ENCODE data around the gene SATB2. TPM values are rescaled to one million over a fixed set of nuclear protein-coding genes. Genes with fewer than 3 reads are reported as not detected.

SATB2 gene
- total and polyA plus RNA-seq, 12 donors: 3.4 to 18.3 (median 10.1) TPM

GRCh38 chr2:199310771-199311585, 146.8 kb downstream of the SATB2 start:
- Histone ChIP-seq H3K4me3 (no peak overlapping the region), H3K36me3 (replicated peaks in 1 of 2) (no peaks in the 10 kb centered on the region), H3K27ac (no peak overlapping the region), H3K4me1 (replicated peaks in 1 of 2) (peaks cover 0 to 6% of the 10 kb centered on the region in 2 donors), H3K9me3 (replicated peaks in 1 of 3) (no peaks in the 10 kb centered on the region), H3K27me3 (no peaks in the 10 kb centered on the region)
- no peak for TF ChIP-seq CTCF (IDR thresholded peaks at IDR 0.05)
- no peak for TF ChIP-seq POLR2A (IDR thresholded peaks at IDR 0.05)
- 87 to 91% (median 89%) methylated on average over 6 to 7 of the region's 7 CpGs for WGBS, 4 donors
- intact Hi-C loops (cut with DNase I): no loop called here
- no peak for DNase-seq

- no peaks in the 10 kb centered on the region for H3K36me3 ChIP-seq (replicated peaks in 1 of 2)
- no peak for DNase-seq
- H3K27me3 ChIP-seq: no peaks in the 10 kb centered on the region
- H3K4me1 ChIP-seq (replicated peaks in 1 of 2): peaks cover 0 to 7% of the 10 kb centered on the region in 2 donors
- no peak overlapping the region for H3K4me3 ChIP-seq
- H3K9me3 ChIP-seq (replicated peaks in 1 of 3): no peaks in the 10 kb centered on the region
- 73 to 98% (median 85%) methylated on average over 6 of the region's 6 CpGs for WGBS, 4 donors
- TF ChIP-seq CTCF (IDR thresholded peaks at IDR 0.05) (no peak), POLR2A (IDR thresholded peaks at IDR 0.05) (no peak)
- no peak overlapping the region for H3K27ac ChIP-seq
- intact Hi-C loops (cut with DNase I): no loop called here
These were observed 147.8 kb downstream of the SATB2 start for GRCh38 chr2:199309973-199310372.

- TF ChIP-seq CTCF (IDR thresholded peaks at IDR 0.05) (no peak), POLR2A (IDR thresholded peaks at IDR 0.05) (no peak)
- DNase-seq: no peak
- peaks cover 0 to 7% of the 10 kb centered on the region in 2 donors for H3K4me1 ChIP-seq (replicated peaks in 1 of 2)
- no peak overlapping the region for H3K27ac ChIP-seq
- no peak overlapping the region for H3K4me3 ChIP-seq
- no peaks in the 10 kb centered on the region for H3K36me3 ChIP-seq (replicated peaks in 1 of 2)
- intact Hi-C loops (cut with DNase I): no loop called here
- WGBS, 4 donors: 92 to 94% (median 93%) methylated on average over 4 of the region's 4 CpGs
- no peaks in the 10 kb centered on the region for H3K27me3 ChIP-seq
- no peaks in the 10 kb centered on the region for H3K9me3 ChIP-seq (replicated peaks in 1 of 3)
These were observed 148.3 kb downstream of the SATB2 start for GRCh38 chr2:199309411-199309810.

GRCh38 chr2:199308567-199308966, 149.2 kb downstream of the SATB2 start:
- DNase-seq: no peak
- TF ChIP-seq POLR2A (IDR thresholded peaks at IDR 0.05) (no peak), CTCF (IDR thresholded peaks at IDR 0.05) (no peak)
- intact Hi-C loops (cut with DNase I): no loop called here
- no peak overlapping the region for H3K4me3 ChIP-seq
- H3K27ac ChIP-seq: no peak overlapping the region
- H3K9me3 ChIP-seq (replicated peaks in 1 of 3): no peaks in the 10 kb centered on the region
- WGBS, 4 donors: 93 to 99% (median 96%) methylated on average over 10 to 14 of the region's 14 CpGs
- peaks cover 0 to 7% of the 10 kb centered on the region in 2 donors for H3K4me1 ChIP-seq (replicated peaks in 1 of 2)
- H3K36me3 ChIP-seq (replicated peaks in 1 of 2): no peaks in the 10 kb centered on the region
- H3K27me3 ChIP-seq: no peaks in the 10 kb centered on the region
